GM12878 (cell line): Measurements from ENCODE around the gene TTI1. TPM values are rescaled to one million over a fixed set of nuclear protein-coding genes. Genes with fewer than 3 reads are reported as not detected.

Experiments
- BCL11A ChIP-seq: IDR thresholded peaks from 2 replicates; pipeline ENCODE4 v1.6.1; 2011; ENCODE audit warnings: low read depth, low read length
- BCLAF1 ChIP-seq: fragments of 450-650 bp; IDR thresholded peaks from 2 replicates; pipeline ENCODE4 v1.6.1; 2017; ENCODE audit warnings: antibody characterized with exemption, mild to moderate bottlenecking, moderate library complexity
- CTCF ChIP-seq, 3 experiments: IDR thresholded peaks in 2 of 3; conservative IDR thresholded peaks in 1 of 3; 2 replicates each; pipeline ENCODE4 v1.5.1; 2011; ENCODE audit warnings: low read depth in 3 of 3, low read length in 3 of 3, mild to moderate bottlenecking in 3 of 3, control low read depth in 2 of 3, moderate library complexity in 2 of 3, inconsistent platforms in 1 of 3, mixed read lengths in 1 of 3; ENCODE audit not compliant: control insufficient read depth in 2 of 3, insufficient read depth in 1 of 3; ENCODE audit errors: extremely low read depth in 1 of 3
- E4F1 ChIP-seq: fragments of 450-650 bp; IDR thresholded peaks from 2 replicates; pipeline ENCODE4 v1.6.1; 2018; ENCODE audit warnings: borderline replicate concordance, mild to moderate bottlenecking; ENCODE audit not compliant: partially characterized antibody
- HCFC1 ChIP-seq: fragments of 150-350 bp; IDR thresholded peaks from 2 replicates; pipeline ENCODE4 v1.6.1; 2014; ENCODE audit warnings: low read length
- IRF4 ChIP-seq: IDR thresholded peaks from 2 replicates; pipeline ENCODE4 v1.6.1; 2011; ENCODE audit warnings: low read depth, low read length
- JUND ChIP-seq: IDR thresholded peaks from 2 replicates; pipeline ENCODE4 v1.6.1; 2012; ENCODE audit warnings: low read depth, mild to moderate bottlenecking, low read length, improper control_type of control experiment, moderate library complexity
- MAX ChIP-seq: IDR thresholded peaks from 2 replicates; pipeline ENCODE4 v1.6.1; 2012; ENCODE audit warnings: low read depth, low read length, improper control_type of control experiment
- MEF2B ChIP-seq: fragments of 450-650 bp; IDR thresholded peaks from 2 replicates; pipeline ENCODE4 v1.6.1; 2018; ENCODE audit warnings: mild to moderate bottlenecking, moderate library complexity; ENCODE audit not compliant: partially characterized antibody, poor library complexity, severe bottlenecking
- MTA2 ChIP-seq: fragments of 450-650 bp; IDR thresholded peaks from 2 replicates; pipeline ENCODE4 v1.6.1; 2016; ENCODE audit warnings: low read depth, mild to moderate bottlenecking, moderate library complexity
- NBN ChIP-seq: fragments of 450-650 bp; IDR thresholded peaks from 2 replicates; pipeline ENCODE4 v1.6.1; 2016
- NFIC ChIP-seq: IDR thresholded peaks from 2 replicates; pipeline ENCODE4 v1.6.1; 2012; ENCODE audit warnings: low read depth, mild to moderate bottlenecking, inconsistent platforms, low read length, moderate library complexity
- SIN3A ChIP-seq: IDR thresholded peaks from 2 replicates; pipeline ENCODE4 v1.6.1; 2012; ENCODE audit warnings: low read depth, low read length, improper control_type of control experiment
- TARDBP ChIP-seq: IDR thresholded peaks from 2 replicates; pipeline ENCODE4 v1.6.1; 2016; ENCODE audit warnings: borderline replicate concordance
- TCF3 ChIP-seq: IDR thresholded peaks from 2 replicates; pipeline ENCODE4 v1.6.1; 2012; ENCODE audit warnings: low read depth, mild to moderate bottlenecking, low read length, borderline replicate concordance; ENCODE audit not compliant: insufficient read depth
- YY1 ChIP-seq: IDR thresholded peaks from 2 replicates; pipeline ENCODE4 v1.6.1; 2011; ENCODE audit warnings: low read depth, mild to moderate bottlenecking, low read length
- ZBTB11 ChIP-seq: fragments of 450-650 bp; formaldehyde crosslinking; IDR thresholded peaks from 2 replicates; pipeline ENCODE4 v1.5.0; 2022; ENCODE audit warnings: mild to moderate bottlenecking, missing genetic modification characterization
- ZNF622 ChIP-seq: fragments of 450-650 bp; IDR thresholded peaks from 2 replicates; pipeline ENCODE4 v1.6.1; 2017; ENCODE audit warnings: mild to moderate bottlenecking, inconsistent platforms
- polyA plus RNA-seq, 11 experiments: library from polyadenylated mRNA; depleted of rRNA in 4 of 11; unstranded in 6 of 11; stranded (reverse) in 5 of 11; fragments of >200 nt; fragmentation: Nextera tagmentation in 4 of 11; fragmentation: Illumina TruSeq in 1 of 11; extraction: Ambion mirVana in 4 of 11; extraction: Trizol in 1 of 11; gene quantifications; 1 replicate in 1 of 11; 2 replicates in 10 of 11; pipeline versions ENCODE4 v1.2.1 to v1.2.3, GENCODE V29; 2011 to 2016; ENCODE audit warnings: inconsistent platforms in 2 of 11, missing spikeins in 2 of 11, low read depth in 1 of 11
- total RNA-seq, 4 experiments: library from RNA; depleted of rRNA in 3 of 4; stranded (reverse); fragments of >200 nt in 3 of 4; fragmentation: Illumina TruSeq in 1 of 4; extraction: Trizol in 1 of 4; gene quantifications; 2 replicates each; pipeline versions ENCODE4 v1.2.1 to v1.2.3, GENCODE V29; 2013 to 2021

Gene TTI1
- total and polyA plus RNA-seq, 10 of the 15 experiments (the other 5 are each of a cell fraction or from before 2014, with no cell fraction given), result 5.3 to 44.6 (median 24.9) TPM

- TF ChIP-seq YY1, result peak; percentile 96
- 0 out of 2 replicates have a peak, but pooled peaks have one; percentile 23 for TF ChIP-seq TCF3
- TF ChIP-seq TARDBP, result peak; percentile 73; the same call in 1 of the 2 replicates
- peak; percentile 99 for TF ChIP-seq MTA2
- peak; percentile 49 for TF ChIP-seq MAX
- TF ChIP-seq MEF2B, result peak; percentile 10
- no peak for TF ChIP-seq CTCF (IDR thresholded peaks at IDR 0.05 in 2 of 3, conservative IDR thresholded peaks at IDR 0.05 in 1 of 3; ENCODE audit: control insufficient read depth in 2 of 3, extremely low read depth in 1 of 3, insufficient read depth in 1 of 3, low read depth in 3 of 3, low read length in 3 of 3)
- peak; percentile 99 for TF ChIP-seq NBN
- TF ChIP-seq IRF4, result peak; percentile 19; the same call in 1 of the 2 replicates
- no peak for TF ChIP-seq ZNF622
- TF ChIP-seq BCL11A, result no peak
- peak; percentile 29; the same call in 1 of the 2 replicates for TF ChIP-seq NFIC
- TF ChIP-seq BCLAF1, result no peak
- TF ChIP-seq JUND, result peak; percentile 95
- peak; percentile 84 for TF ChIP-seq SIN3A
- peak; percentile 87 for TF ChIP-seq HCFC1
- TF ChIP-seq ZBTB11 (CRISPR knock-in tag), result peak; percentile 54
- peak; percentile 79 for TF ChIP-seq E4F1
Observed at GRCh38 chr20:38033330-38034107, at the start of gene TTI1, which contains the start of gene RPRD1B (continued).
